Transverse colon (tissue), 4 donors: ENCODE measurements around the gene SLC37A2.

ENCODE experiments used
- EP300 ChIP-seq: sonication (generic); formaldehyde crosslinking; IDR thresholded peaks from one replicate; pipeline ENCODE4 v1.6.1; 2017; ENCODE audit warnings: antibody characterized with exemption, low read depth
- POLR2A ChIP-seq: fragments of 450-650 bp; IDR thresholded peaks from one replicate; pipeline ENCODE4 v1.6.1; 2016; ENCODE audit warnings: antibody characterized with exemption, mild to moderate bottlenecking, moderate library complexity
- POLR2AphosphoS5 ChIP-seq, 3 donors: sonication (generic); formaldehyde crosslinking; IDR thresholded peaks; one replicate each; pipeline ENCODE4 v1.6.1; 2016; ENCODE audit warnings: antibody characterized with exemption in 3 of 3
- TF ChIP-seq, protein P1 (sequence below), 5 experiments: fragments of 200-600 bp in 3 of 5; fragments of 450-650 bp in 2 of 5; sonication (generic) in 3 of 5; IDR thresholded peaks; 1 replicate in 2 of 5; 2 replicates in 3 of 5; pipeline ENCODE4 v1.5.1; 2016 to 2017; ENCODE audit warnings: antibody characterized with exemption in 5 of 5, inconsistent platforms in 3 of 5, mild to moderate bottlenecking in 2 of 5, moderate library complexity in 1 of 5

GRCh38 chr11:125062218-125062930, 731 bp upstream of the SLC37A2 start:
- TF ChIP-seq, protein P1, sequence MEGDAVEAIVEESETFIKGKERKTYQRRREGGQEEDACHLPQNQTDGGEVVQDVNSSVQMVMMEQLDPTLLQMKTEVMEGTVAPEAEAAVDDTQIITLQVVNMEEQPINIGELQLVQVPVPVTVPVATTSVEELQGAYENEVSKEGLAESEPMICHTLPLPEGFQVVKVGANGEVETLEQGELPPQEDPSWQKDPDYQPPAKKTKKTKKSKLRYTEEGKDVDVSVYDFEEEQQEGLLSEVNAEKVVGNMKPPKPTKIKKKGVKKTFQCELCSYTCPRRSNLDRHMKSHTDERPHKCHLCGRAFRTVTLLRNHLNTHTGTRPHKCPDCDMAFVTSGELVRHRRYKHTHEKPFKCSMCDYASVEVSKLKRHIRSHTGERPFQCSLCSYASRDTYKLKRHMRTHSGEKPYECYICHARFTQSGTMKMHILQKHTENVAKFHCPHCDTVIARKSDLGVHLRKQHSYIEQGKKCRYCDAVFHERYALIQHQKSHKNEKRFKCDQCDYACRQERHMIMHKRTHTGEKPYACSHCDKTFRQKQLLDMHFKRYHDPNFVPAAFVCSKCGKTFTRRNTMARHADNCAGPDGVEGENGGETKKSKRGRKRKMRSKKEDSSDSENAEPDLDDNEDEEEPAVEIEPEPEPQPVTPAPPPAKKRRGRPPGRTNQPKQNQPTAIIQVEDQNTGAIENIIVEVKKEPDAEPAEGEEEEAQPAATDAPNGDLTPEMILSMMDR (IDR thresholded peaks at IDR 0.05) = no peak
- TF ChIP-seq POLR2A (no peak), EP300 (no peak), POLR2AphosphoS5 (IDR thresholded peaks at IDR 0.05) (no peak)
